Measurements from ENCODE around the gene ARHGAP26.

- TF ChIP-seq, protein P1, sequence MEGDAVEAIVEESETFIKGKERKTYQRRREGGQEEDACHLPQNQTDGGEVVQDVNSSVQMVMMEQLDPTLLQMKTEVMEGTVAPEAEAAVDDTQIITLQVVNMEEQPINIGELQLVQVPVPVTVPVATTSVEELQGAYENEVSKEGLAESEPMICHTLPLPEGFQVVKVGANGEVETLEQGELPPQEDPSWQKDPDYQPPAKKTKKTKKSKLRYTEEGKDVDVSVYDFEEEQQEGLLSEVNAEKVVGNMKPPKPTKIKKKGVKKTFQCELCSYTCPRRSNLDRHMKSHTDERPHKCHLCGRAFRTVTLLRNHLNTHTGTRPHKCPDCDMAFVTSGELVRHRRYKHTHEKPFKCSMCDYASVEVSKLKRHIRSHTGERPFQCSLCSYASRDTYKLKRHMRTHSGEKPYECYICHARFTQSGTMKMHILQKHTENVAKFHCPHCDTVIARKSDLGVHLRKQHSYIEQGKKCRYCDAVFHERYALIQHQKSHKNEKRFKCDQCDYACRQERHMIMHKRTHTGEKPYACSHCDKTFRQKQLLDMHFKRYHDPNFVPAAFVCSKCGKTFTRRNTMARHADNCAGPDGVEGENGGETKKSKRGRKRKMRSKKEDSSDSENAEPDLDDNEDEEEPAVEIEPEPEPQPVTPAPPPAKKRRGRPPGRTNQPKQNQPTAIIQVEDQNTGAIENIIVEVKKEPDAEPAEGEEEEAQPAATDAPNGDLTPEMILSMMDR (IDR thresholded peaks at IDR 0.05 in 8 of 11, conservative IDR thresholded peaks at IDR 0.05 in 3 of 11): no peak
- no peak for TF ChIP-seq POLR2A (IDR thresholded peaks at IDR 0.05)
- TF ChIP-seq POLR2AphosphoS5 (IDR thresholded peaks at IDR 0.05): no peak
These were observed 316.4 kb downstream of the ARHGAP26 start for GRCh38 chr5:143086546-143086907.
